HG03039 (cell line): ENCODE results near the gene C9orf72.
"Not testable (repeated sequence)": the region's sequence is repeated elsewhere in the genome, so short reads cannot be mapped to it uniquely, and the experiment has no call there.

Experiments
- ATAC-seq: cut with Tn5 transposase; IDR thresholded peaks from one replicate; pipeline ENCODE4 v1.9.1; 2021; ENCODE audit warnings: mild to moderate bottlenecking, moderate library complexity; ENCODE audit not compliant: unreplicated experiment

C9orf72 gene

GRCh38 chr9:27572918-27573633 lies at the start of gene C9orf72:
TSS of gene C9orf72 (minus strand) at chr9:27573481. CDS start at chr9:27567120, 6,361 bp downstream.
- peak; percentile 57 for ATAC-seq

GRCh38 chr9:27622693-27623340 lies 49.5 kb upstream of the C9orf72 start:
- no peak for ATAC-seq

- ATAC-seq: no peak
Measured at GRCh38 chr9:27619743-27620142, 46.5 kb upstream of the C9orf72 start.

- no peak for ATAC-seq
Measured at GRCh38 chr9:27618066-27618465, 44.8 kb upstream of the C9orf72 start.

GRCh38 chr9:27614551-27614950 lies 41.3 kb upstream of the C9orf72 start:
- ATAC-seq: no peak

- ATAC-seq: not testable (repeated sequence)
Measured at GRCh38 chr9:27612036-27612435, 38.8 kb upstream of the C9orf72 start.

- no peak for ATAC-seq
Measured at GRCh38 chr9:27610622-27611021, 37.3 kb upstream of the C9orf72 start.

- no peak for ATAC-seq
Measured at GRCh38 chr9:27602954-27603353, 29.7 kb upstream of the C9orf72 start.

- no peak for ATAC-seq
Measured at GRCh38 chr9:27602142-27602861, 29.0 kb upstream of the C9orf72 start.

- no peak for ATAC-seq
Measured at GRCh38 chr9:27601396-27601795, 28.1 kb upstream of the C9orf72 start.

- ATAC-seq: no peak
Measured at GRCh38 chr9:27600256-27600655, 27.0 kb upstream of the C9orf72 start.

- ATAC-seq: no peak
Measured at GRCh38 chr9:27599870-27600238, 26.6 kb upstream of the C9orf72 start.

GRCh38 chr9:27599102-27599869 lies 26.0 kb upstream of the C9orf72 start:
- no peak for ATAC-seq

- ATAC-seq: no peak
Measured at GRCh38 chr9:27595733-27596132, 22.5 kb upstream of the C9orf72 start.

GRCh38 chr9:27591672-27592071 lies 18.4 kb upstream of the C9orf72 start:
- ATAC-seq: no peak

- ATAC-seq: no peak
Measured at GRCh38 chr9:27591093-27591492, 17.8 kb upstream of the C9orf72 start.

GRCh38 chr9:27590651-27591050 lies 17.4 kb upstream of the C9orf72 start:
- no peak for ATAC-seq

- no peak for ATAC-seq
Measured at GRCh38 chr9:27589462-27589861, 16.2 kb upstream of the C9orf72 start.

GRCh38 chr9:27586304-27586703 lies 13.0 kb upstream of the C9orf72 start:
- no peak for ATAC-seq

- ATAC-seq: no peak
Measured at GRCh38 chr9:27584931-27585330, 11.7 kb upstream of the C9orf72 start.

- ATAC-seq: no peak
Measured at GRCh38 chr9:27582794-27583193, 9.5 kb upstream of the C9orf72 start.
